Amniotic stem cell (primary cell): ENCODE results near the gene DBF4.
A peak's percentile ranks its signal among the peaks of the same experiment; 100 is the strongest.
"Not testable (repeated sequence)": the region's sequence is repeated elsewhere in the genome, so short reads cannot be mapped to it uniquely, and the experiment has no call there.

Source experiments
- DNase-seq: peaks from one replicate; lab custom pipeline; 2025; lab: John Stamatoyannopoulos, UW

The DBF4 gene, protein sequence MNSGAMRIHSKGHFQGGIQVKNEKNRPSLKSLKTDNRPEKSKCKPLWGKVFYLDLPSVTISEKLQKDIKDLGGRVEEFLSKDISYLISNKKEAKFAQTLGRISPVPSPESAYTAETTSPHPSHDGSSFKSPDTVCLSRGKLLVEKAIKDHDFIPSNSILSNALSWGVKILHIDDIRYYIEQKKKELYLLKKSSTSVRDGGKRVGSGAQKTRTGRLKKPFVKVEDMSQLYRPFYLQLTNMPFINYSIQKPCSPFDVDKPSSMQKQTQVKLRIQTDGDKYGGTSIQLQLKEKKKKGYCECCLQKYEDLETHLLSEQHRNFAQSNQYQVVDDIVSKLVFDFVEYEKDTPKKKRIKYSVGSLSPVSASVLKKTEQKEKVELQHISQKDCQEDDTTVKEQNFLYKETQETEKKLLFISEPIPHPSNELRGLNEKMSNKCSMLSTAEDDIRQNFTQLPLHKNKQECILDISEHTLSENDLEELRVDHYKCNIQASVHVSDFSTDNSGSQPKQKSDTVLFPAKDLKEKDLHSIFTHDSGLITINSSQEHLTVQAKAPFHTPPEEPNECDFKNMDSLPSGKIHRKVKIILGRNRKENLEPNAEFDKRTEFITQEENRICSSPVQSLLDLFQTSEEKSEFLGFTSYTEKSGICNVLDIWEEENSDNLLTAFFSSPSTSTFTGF

GRCh38 chr7:87876040-87876868 lies at the start of gene DBF4, which contains the start of gene SLC25A40:
TSS of gene DBF4 (plus strand) at chr7:87876493. CDS start at chr7:87876733, 240 bp downstream.
TSS of gene SLC25A40 (minus strand) at chr7:87876360. CDS start at chr7:87858727, 17,633 bp downstream.
- peak; percentile 81 for DNase-seq

GRCh38 chr7:87828383-87828782 lies 47.9 kb upstream of the DBF4 start:
- DNase-seq, result not testable (repeated sequence)

DNA sequence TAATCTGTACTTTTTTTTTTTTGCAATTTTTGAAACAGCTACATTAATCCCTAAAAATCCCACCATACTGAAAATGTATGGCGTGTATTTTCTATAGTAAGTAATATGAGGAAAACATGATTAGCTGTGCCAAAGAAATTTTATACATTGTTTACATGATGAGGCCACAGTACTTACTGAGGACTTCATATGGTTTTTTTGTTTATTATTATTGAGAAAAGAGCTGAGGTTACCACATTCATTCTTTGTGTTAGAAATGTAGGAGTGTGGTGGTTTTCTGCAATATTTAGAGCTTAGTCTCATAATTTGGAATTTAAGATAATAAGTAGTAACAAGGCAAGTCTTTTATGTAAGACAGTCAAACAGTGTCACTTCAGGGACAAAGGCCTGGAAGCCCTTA lies 45.2 kb upstream of the DBF4 start:
- no peak for DNase-seq

DNA sequence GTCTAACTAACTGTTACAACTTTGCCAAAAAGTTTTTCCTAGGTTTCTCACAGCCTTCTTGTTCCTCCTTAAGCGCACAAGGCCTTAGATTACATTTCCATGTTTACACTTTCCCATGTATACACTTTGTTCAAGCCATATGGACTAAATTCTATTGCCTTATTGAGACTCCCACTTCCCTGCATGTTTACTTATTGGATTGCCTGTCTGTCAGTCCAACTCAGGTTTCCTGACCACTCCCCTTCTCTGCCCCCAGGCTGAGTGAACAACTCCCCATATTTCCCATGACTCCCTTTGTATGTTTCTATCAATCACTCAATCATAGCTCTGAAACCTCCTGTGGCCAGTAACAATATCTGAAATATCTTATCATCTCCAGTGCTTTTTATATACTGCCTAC lies 43.2 kb upstream of the DBF4 start:
- no peak for DNase-seq

DNA sequence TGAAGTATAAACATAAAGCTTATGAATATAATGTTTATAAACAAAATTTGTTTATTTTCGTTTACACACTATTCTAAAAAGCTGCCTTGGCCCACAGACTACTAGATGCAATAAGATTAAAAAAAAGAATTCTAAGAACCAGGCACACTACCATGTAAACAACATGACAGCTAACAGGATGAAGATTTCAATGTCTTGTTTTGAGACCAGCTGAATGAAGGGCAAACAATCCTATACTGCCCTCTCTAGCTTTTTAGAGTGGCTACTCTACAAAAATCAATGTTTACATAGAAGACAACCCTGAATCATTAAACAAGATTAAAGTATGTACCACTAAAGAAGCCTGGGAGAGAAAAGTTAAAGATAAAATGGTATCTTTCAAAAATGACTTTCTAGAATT lies 38.7 kb upstream of the DBF4 start:
- no peak for DNase-seq

- DNase-seq, result no peak
Measured at GRCh38 chr7:87850836-87851593, 25.3 kb upstream of the DBF4 start.

DNA sequence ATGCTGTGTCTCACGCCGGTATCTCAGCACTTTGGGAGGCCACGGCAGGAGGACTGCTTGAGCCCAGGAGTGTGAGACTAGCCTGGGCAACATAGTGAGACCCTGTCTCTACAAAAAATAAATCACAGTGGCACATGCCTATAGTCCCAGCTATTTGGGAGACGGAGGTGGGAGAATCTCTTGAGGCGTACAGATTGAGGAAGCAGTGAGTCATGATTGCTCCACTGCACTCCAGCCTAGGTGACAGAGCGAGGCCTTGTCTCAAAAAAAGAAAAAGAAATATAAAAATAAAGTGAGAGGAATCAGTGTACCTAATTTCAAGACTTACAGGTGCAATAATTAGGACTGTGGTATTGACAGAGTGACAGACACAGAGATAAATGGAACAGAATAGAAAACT lies 24.0 kb upstream of the DBF4 start:
- no peak for DNase-seq

DNA sequence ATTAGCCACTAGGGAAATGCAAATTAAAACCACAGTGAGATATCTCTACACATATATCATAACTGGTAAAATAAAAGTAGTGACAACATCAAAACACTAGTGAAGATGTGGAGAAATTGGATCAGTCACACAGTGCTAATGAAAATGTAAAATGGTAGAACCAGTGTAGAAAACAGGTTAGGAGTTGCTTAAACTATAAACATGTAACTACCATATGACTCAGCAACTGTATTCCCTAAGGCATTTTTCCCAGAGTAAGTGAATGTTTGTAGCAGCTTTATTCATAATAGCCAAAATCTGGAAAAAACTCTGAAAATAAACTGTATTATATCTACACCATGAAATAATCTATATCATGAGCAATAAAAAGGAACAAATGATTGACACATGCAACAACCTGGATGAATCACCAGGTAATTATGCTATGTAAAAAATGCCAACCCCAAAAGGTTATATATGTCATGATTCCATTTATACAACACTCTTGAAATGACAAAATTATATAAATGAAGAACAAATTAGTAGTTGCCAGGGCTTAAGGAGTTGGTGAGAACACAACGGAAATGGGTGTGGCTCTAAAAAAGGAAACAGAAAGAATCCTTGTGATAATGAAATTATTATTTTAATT lies 22.9 kb upstream of the DBF4 start:
- no peak for DNase-seq

DNA sequence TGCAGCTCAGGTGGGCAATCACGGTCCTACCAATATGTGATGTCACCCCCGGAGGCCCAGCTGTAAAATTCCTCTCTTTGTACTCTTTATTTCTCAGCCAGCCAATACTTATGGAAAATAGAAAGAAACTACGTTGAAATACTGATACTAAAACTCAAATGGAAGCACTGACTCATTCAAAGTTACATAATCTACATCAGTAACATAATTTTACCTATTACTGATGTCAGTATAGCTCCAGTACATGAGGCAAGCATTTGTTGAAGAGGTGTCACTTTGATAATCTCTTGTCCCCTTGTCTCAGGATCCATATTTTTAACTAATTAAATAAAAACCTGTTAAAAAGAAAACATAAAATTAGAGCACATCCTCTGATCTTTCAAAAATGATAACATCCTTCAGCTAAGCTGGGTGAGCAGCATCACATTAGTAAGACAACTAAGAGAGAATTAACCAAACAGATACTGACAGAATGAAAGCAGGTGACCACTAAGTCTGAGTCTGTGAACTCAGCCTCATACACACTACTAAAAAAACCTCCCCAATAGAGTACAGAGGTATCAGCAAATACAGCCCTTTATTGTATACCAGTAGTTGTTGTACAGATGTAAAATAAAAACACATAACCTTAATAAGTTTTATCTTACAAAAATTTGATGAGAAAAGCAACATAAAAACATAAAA lies 17.7 kb upstream of the DBF4 start:
- DNase-seq, result no peak

DNA sequence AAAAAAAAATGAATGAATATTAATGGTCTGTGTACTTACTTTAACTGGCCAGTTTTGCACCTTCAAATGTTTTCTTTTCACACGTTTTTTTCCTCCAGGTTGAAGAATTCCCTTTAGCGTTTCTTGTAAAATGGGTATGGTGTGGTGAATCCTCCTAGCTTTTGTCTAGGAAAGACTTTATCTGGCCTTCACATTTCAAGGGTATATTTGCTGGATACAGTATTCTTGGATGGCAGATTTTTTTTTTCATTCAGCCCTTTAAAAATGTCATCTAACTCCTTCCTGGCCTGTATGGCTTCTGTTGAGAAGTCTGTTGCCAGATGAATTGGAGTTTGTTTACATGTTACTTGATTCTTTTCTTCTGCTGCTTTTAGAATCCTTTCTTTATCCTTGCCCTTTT lies 10.2 kb upstream of the DBF4 start:
- no peak for DNase-seq

DNA sequence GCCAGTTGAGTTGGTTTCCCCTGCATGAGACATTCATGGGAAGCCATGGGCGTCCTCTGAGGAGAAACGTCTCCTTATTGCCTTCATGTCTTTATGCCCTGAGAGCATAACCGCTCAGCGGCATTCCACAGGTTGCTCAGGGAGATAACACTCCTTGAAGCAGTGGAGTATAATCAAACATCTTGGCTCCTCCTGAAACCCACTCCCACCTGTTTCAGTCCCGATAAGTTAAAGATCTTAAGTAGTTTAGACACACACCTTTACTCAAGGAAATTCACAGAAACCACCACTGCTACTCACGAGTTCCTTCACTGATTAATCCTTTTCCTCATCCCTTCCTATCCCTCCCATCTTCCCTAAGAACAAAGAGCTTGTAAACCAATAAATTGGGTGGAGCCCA lies 9.8 kb upstream of the DBF4 start:
- DNase-seq, result not testable (repeated sequence)

GRCh38 chr7:87870471-87870870 lies 5.8 kb upstream of the DBF4 start:
- no peak for DNase-seq

GRCh38 chr7:87872346-87872745 lies 3.9 kb upstream of the DBF4 start:
- no peak for DNase-seq

DNA sequence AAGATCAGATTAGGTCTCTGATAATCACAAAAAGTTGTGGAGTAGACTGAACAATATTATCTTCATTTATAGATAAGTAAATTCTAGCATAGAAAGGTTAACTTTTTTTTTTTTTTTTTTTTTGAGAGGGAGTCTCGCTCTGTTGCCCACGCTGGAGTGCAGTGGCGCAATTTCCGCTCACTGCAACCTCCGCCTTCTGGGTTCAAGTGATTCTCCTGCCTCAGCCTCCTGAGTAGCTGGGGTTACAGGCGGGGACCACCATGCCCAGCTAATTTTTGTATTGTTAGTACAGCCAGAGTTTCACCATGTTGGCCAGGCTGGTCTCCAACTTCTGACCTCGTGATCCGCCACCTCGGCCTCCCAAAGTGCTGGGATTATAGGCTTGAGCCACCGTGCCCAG lies 3.0 kb upstream of the DBF4 start:
- DNase-seq, result not testable (repeated sequence)

- no peak for DNase-seq
Measured at GRCh38 chr7:87874066-87874465, 2.2 kb upstream of the DBF4 start.

DNA sequence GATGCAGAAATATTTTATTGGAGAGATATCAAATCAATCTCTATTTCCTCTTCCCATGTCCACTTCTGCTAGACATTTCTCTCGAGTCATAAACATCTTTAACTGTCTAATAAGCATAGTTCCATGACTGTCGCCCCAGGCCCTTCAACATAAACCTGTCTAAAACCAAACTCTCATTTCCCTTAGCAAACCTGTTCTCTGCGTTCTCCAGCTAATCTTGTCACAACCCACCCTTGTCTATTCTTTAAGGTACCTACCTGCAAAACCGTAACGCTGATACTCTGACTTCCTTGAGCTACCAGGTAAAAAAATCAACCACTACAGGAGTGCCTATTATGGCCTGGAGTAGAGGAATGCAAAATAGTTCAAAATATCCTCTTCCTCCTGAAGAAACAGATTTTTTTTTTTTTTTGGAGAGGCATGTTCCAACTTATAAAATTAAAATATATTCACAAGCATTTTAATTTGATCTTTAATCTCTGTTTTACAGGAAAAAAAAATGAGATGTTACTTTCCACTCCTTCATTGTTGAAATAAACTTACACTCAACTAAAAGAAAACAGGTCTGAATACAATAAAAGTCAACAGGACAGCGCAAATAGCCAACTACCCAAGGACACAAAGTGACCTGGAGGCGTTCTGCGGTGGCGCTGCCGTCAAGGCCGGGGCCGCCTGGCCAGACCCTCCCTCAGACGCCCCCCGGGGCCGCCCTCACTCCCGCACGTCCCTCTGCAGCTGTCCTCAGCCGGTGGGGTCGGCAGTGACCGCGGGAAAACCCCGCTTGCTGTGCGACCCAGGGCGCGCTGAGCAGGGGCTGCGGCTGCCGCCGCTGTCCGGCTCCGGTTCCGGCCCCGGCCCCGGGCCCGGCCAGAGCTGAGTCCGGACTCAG lies 898 bp upstream of the DBF4 start:
- DNase-seq, result no peak

DNA sequence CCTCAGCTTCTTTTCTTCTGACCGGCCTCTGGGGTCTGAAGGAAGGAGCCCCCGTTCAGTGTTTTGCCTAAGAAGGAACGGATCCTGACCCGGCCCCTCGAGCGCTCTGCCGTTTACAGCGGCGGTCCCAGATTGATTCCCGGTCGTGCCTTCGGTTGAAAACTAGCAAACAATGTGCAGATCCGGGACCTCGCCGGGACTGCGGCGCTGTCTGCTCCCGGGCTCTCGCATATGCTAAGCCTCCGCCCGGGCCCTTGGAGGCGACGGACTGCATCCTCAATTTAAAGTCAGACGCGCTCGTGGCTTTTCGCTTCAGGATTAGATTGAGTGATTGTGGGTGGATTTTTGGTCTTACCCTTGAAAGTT lies 559 bp downstream of the DBF4 start:
- DNase-seq, result peak; percentile 40

DNA sequence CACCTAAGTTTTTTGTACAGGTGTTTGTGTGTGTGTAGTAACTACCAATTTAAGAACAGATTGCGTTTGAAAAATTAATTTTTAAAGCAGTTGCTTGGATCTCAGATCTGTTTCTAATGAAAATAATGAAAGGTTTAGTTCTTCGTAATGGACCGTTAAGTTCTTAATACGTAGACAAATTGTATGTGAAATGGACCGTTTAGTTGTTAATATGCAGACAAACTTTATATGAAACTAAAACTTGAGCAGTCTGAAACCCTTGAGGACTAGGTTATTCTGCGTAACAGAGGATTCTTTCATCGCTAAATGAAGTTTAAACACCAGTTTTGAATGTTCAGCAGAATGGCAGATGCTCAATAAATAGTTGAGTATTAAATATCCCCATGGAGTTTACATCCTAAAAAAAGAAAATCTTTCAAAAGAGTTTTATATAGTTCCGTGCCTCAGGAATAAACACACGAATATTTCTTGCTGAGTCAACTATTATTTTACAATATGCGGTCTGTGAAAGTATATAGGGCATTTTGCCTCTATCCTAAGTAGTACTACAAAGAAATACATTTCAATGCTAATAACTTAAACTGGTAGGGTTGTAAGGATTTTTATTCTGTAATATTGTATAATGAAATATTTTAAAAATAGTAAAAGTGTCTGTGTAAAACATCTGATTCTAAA lies 1.2 kb downstream of the DBF4 start:
- no peak for DNase-seq

- no peak for DNase-seq
Measured at GRCh38 chr7:87878208-87878735, 2.0 kb downstream of the DBF4 start.
